NCI-H82 (cell line): Measurements from ENCODE around the gene EPB42.
"Not testable (repeated sequence)": the region's sequence is repeated elsewhere in the genome, so short reads cannot be mapped to it uniquely, and the experiment has no call there.

ENCODE experiments used
- DNase-seq: peaks from one replicate; lab custom pipeline; 2025; lab: John Stamatoyannopoulos, UW

Gene EPB42

GRCh38 chr15:43185157-43186002 lies 35.4 kb downstream of the EPB42 start, which contains the start of gene CCNDBP1:
TSS of gene CCNDBP1 (plus strand) at chr15:43185403. CDS start at chr15:43185499, 96 bp downstream.
- DNase-seq = peak; percentile 97

- no peak for DNase-seq
Measured at GRCh38 chr15:43184407-43185124, 36.3 kb downstream of the EPB42 start.

- DNase-seq = no peak
Measured at GRCh38 chr15:43183270-43183669, 37.5 kb downstream of the EPB42 start.

- DNase-seq = not testable (repeated sequence)
Measured at GRCh38 chr15:43177147-43177546, 43.7 kb downstream of the EPB42 start.

- not testable (repeated sequence) for DNase-seq
Measured at GRCh38 chr15:43175656-43176309, 45.0 kb downstream of the EPB42 start.

- no peak for DNase-seq
Measured at GRCh38 chr15:43169888-43170287, 50.9 kb downstream of the EPB42 start.

- DNase-seq = no peak
Measured at GRCh38 chr15:43168192-43169107, 52.4 kb downstream of the EPB42 start.

- not testable (repeated sequence) for DNase-seq
Measured at GRCh38 chr15:43167261-43167660, 53.6 kb downstream of the EPB42 start.

GRCh38 chr15:43165801-43166325 lies 55.0 kb downstream of the EPB42 start:
- no peak for DNase-seq

- no peak for DNase-seq
Measured at GRCh38 chr15:43153269-43153668, 67.5 kb downstream of the EPB42 start.

- DNase-seq = no peak
Measured at GRCh38 chr15:43151688-43152087, 69.1 kb downstream of the EPB42 start.

- no peak for DNase-seq
Measured at GRCh38 chr15:43150191-43150929, 70.5 kb downstream of the EPB42 start.
